ENCODE measurements around the gene PHB1. TPM values are rescaled to one million over a fixed set of nuclear protein-coding genes. Genes with fewer than 3 reads are reported as not detected.

Gene PHB1
- total RNA-seq, 1 donor: 117 TPM

GRCh38 chr17:49364119-49364518, 50.6 kb downstream of the PHB1 start:
- TF ChIP-seq CTCF (IDR thresholded peaks at IDR 0.05; ENCODE audit: insufficient read depth, low read depth, low read length): no peak
- H3K4me3 ChIP-seq (ENCODE audit: low read depth, low read length): no peak overlapping the region
- no peak for DNase-seq (ENCODE audit: low read depth)

- no peak for TF ChIP-seq CTCF (IDR thresholded peaks at IDR 0.05; ENCODE audit: insufficient read depth, low read depth, low read length)
- H3K4me3 ChIP-seq (ENCODE audit: low read depth, low read length): no peak overlapping the region
- DNase-seq (ENCODE audit: low read depth): no peak
These were observed 51.4 kb downstream of the PHB1 start for GRCh38 chr17:49363251-49363650.

- TF ChIP-seq CTCF (IDR thresholded peaks at IDR 0.05; ENCODE audit: insufficient read depth, low read depth, low read length): no peak
- DNase-seq (ENCODE audit: low read depth): no peak
- H3K4me3 ChIP-seq (ENCODE audit: low read depth, low read length): peak overlapping the region; percentile 94
These were observed 52.0 kb downstream of the PHB1 start for GRCh38 chr17:49362723-49363117.

GRCh38 chr17:49361902-49362722, 52.6 kb downstream of the PHB1 start, which contains the start of gene ZNF652:
TSS of gene ZNF652 (minus strand) at chr17:49362250. CDS start at chr17:49317725, 44,525 bp downstream.
- no peak for TF ChIP-seq CTCF (IDR thresholded peaks at IDR 0.05; ENCODE audit: insufficient read depth, low read depth, low read length)
- H3K4me3 ChIP-seq (ENCODE audit: low read depth, low read length): peak within 1 kb of the TSS; percentile 94
- DNase-seq (ENCODE audit: low read depth): peak; percentile 80

- no peak for TF ChIP-seq CTCF (IDR thresholded peaks at IDR 0.05; ENCODE audit: insufficient read depth, low read depth, low read length)
- H3K4me3 ChIP-seq (ENCODE audit: low read depth, low read length): peak overlapping the region; percentile 94
- peak; percentile 23 for DNase-seq (ENCODE audit: low read depth)
These were observed 53.4 kb downstream of the PHB1 start for GRCh38 chr17:49361129-49361901.

- DNase-seq (ENCODE audit: low read depth): no peak
- H3K4me3 ChIP-seq (ENCODE audit: low read depth, low read length): peak overlapping the region; percentile 94
- no peak for TF ChIP-seq CTCF (IDR thresholded peaks at IDR 0.05; ENCODE audit: insufficient read depth, low read depth, low read length)
These were observed 53.9 kb downstream of the PHB1 start for GRCh38 chr17:49360796-49361128.

All from fibroblast of villous mesenchyme (primary cell).